HS-5 (cell line): ENCODE measurements around the gene NFIC.
"Not testable (repeated sequence)": the region's sequence is repeated elsewhere in the genome, so short reads cannot be mapped to it uniquely, and the experiment has no call there.

Source experiments
- DNase-seq: peaks from one replicate; pipeline ENCODE4 v3.0.0-alpha.2; 2012; ENCODE audit warnings: low read depth

NFIC gene

GRCh38 chr19:3452942-3453214, 86.5 kb downstream of the NFIC start:
- DNase-seq = not testable (repeated sequence)

- no peak for DNase-seq
These were observed 87.5 kb downstream of the NFIC start for GRCh38 chr19:3453840-3454239.

- no peak for DNase-seq
These were observed 88.4 kb downstream of the NFIC start for GRCh38 chr19:3454656-3455392.

- DNase-seq = no peak
These were observed 89.1 kb downstream of the NFIC start for GRCh38 chr19:3455393-3455955.

GRCh38 chr19:3455960-3456601, 89.7 kb downstream of the NFIC start:
- no peak for DNase-seq

GRCh38 chr19:3456925-3457527, 90.6 kb downstream of the NFIC start:
- DNase-seq = no peak

- no peak for DNase-seq
These were observed 91.3 kb downstream of the NFIC start for GRCh38 chr19:3457528-3458228.

GRCh38 chr19:3458229-3459088, 92.1 kb downstream of the NFIC start:
- DNase-seq = no peak

GRCh38 chr19:3459089-3459881, 92.9 kb downstream of the NFIC start:
- DNase-seq = no peak

- DNase-seq = no peak
These were observed 93.7 kb downstream of the NFIC start for GRCh38 chr19:3459965-3460582.

GRCh38 chr19:3462991-3463713, 96.8 kb downstream of the NFIC start:
- no peak for DNase-seq

- DNase-seq = no peak
These were observed 97.6 kb downstream of the NFIC start for GRCh38 chr19:3463714-3464586.

- no peak for DNase-seq
These were observed 98.3 kb downstream of the NFIC start for GRCh38 chr19:3464587-3465235.

GRCh38 chr19:3465552-3465951, 99.2 kb downstream of the NFIC start:
- no peak for DNase-seq

- DNase-seq = no peak
These were observed 100.3 kb downstream of the NFIC start for GRCh38 chr19:3466635-3467034.

GRCh38 chr19:3467437-3468198, 101.2 kb downstream of the NFIC start:
- no peak for DNase-seq

- DNase-seq = no peak
These were observed 101.8 kb downstream of the NFIC start for GRCh38 chr19:3468211-3468610.
